Measurements from ENCODE around the gene CCDC51.

The CCDC51 gene

DNA sequence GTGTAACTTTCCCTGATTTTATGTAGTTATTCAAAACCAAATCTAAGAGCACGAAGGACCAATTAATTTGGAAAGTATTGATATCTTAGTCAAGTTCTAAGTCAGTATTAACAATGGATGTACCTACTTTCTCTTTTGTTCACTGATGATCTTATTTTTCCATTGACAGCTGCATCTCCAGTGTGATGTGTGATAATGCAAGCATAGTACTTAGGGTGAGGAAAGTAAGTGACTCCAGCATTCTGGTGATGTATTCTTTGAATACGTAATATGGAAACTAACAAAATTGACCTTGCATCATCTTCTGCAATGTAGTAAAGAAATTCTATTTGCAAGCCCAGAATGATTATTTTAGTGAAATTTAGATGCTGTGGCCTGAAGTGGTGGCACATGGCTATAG, 45.5 kb downstream of the CCDC51 start:
- in situ Hi-C loops (cut with MboI; ENCODE audit: low sequenced_read_pairs), result no loop called here

DNA sequence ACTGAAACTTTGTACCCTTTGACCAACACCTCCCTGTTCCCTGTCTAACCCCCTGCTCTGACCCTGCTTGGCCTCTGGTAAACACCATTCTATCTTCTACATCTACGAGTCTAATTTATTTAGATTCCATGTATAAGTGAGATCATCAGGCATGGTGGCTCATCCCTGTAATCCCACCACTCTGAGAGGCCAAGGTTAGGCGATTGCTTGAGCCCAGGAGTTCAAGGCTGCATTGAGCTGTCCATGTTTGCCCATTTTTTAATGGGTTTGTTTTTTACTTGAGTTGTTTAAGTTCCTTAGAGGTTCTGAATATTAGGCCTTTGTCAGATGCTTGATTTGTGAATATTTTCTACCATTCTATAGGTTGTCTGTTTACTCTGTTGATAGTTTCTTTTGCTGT, 51.0 kb downstream of the CCDC51 start:
- in situ Hi-C loops (cut with MboI; ENCODE audit: low sequenced_read_pairs), result no loop called here

DNA sequence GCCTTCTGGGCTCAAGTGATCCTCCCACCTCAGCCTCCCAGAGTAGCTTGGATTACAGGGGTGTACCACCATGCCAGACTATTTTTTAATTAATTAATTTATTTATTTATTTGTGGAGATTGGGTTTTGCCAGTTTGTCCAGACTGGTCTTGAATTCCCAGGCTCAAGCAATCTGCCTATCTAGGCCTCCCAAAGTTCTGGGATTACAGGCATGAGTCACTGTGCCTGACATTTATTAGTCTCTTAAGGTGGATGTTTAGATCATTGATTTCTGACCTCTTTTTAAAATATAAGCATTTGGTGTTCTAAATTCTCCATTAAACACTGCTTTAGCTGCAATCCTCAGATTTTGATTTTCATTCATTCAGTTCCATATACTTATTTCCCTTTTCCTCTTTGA, 52.3 kb downstream of the CCDC51 start:
- in situ Hi-C loops (cut with MboI; ENCODE audit: low sequenced_read_pairs), result no loop called here
